ENCODE measurements around the gene CFAP221.

DNA sequence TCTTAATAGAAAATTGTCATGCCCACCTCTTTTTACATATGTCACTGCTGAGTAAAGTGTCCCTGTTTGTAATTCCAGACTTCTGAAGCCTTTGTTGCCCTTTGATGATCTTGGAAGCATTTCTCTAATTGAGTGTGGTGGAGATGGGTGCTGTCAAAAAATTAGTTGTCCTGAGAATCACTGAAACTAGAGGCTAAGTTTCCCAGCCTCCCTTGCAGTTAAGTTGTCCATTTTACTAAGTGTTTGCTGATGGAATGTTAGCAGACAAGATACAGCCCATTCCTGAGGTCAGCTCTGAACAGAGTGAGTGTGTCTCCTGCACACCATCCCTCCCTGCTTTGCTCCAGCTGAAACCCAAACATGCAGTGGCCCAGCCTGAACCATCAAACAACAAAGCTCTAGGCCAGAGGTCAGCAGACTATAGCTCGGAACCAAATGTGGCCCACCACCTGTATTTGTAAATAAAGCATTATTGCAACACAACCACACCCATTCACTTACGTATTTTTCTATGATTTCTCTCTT is 106.7 kb downstream of the CFAP221 start:
- TF ChIP-seq, protein P1, sequence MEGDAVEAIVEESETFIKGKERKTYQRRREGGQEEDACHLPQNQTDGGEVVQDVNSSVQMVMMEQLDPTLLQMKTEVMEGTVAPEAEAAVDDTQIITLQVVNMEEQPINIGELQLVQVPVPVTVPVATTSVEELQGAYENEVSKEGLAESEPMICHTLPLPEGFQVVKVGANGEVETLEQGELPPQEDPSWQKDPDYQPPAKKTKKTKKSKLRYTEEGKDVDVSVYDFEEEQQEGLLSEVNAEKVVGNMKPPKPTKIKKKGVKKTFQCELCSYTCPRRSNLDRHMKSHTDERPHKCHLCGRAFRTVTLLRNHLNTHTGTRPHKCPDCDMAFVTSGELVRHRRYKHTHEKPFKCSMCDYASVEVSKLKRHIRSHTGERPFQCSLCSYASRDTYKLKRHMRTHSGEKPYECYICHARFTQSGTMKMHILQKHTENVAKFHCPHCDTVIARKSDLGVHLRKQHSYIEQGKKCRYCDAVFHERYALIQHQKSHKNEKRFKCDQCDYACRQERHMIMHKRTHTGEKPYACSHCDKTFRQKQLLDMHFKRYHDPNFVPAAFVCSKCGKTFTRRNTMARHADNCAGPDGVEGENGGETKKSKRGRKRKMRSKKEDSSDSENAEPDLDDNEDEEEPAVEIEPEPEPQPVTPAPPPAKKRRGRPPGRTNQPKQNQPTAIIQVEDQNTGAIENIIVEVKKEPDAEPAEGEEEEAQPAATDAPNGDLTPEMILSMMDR (conservative IDR thresholded peaks at IDR 0.05; ENCODE audit: low read length), result no peak
- TF ChIP-seq EZH2phosphoT487 (IDR thresholded peaks at IDR 0.05; ENCODE audit: borderline replicate concordance), result no peak
